ENCODE measurements around the gene NFIX.

Gene NFIX

DNA sequence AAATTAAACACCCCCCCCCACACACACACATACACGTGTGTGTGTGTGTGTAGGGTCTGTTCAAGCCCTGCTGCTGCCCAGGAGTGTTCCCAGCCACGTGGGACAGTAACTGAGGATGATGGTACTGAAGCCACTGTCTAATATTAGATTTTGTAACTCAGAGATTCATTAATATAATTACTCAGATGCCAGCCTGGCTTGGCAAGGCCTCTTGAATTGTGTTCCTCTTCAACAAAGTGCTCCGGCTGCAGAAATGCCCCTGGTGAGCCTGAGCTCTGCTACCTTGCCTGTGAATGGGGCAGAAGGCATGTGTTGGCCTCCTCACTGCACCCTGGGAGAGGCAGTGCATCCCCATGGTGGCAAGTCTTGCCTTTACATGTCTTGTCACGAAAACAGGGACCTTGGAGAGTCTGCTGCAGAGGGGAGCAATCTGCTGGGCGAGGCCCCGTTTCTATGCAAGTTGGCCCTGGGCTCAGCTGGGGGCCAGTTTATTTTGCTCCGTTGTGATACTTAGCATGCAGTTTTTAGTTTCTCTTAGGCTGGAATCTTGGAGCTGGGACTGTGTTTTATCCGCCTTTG lies 44.0 kb downstream of the NFIX start:
- DNase-seq = no peak

DNA sequence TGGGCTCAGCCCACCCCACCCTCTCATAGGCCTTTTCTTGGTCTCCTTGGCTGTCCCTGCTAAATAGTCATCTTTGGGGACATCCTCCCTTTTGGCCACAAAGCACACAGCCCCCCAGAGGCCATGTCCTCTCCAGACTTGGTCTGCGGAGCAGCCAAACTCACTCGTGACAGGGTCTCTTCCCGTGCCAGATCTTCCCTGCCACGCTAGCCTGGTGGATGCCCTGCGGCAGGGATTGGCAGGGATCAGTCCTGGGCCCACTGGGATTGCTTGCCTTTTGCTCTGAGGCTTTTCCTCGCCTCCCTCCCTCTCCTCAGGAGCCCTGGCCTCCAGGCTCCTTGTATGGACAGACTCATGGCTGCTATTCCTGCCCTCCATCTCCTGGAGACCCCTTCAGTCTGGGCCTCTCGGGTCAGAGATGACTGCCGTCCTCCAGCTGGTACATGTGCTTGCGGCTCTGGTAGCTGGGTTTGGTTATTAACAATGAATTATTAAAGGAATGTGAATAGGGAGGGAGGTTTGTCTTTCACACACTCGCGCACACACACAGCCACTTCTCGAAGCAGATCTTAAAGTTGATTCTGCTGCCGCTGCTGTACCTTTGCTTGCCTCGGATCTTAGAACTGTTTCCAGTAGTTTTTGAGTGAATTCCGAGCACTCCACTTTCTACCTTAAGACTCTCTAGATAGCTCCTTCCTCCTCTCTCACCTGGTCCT lies 45.1 kb downstream of the NFIX start:
- no peak for DNase-seq

DNA sequence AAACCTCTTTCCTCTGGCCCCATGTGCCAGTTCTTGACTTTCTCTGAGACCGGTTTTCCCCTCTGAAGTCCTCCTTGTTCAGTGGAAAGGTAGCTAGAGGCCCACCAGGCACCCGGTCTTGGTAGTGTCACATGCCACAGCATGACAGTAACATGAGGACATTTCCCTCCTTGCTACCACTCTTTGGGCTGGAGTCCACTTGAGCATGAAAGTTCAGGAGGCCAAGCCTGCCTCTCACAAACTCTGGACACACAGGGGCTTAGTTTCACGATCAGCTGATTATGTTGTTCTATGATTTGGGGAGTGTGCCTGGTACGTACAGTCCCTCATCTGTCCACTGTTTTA lies 45.6 kb downstream of the NFIX start:
- no peak for DNase-seq

DNA sequence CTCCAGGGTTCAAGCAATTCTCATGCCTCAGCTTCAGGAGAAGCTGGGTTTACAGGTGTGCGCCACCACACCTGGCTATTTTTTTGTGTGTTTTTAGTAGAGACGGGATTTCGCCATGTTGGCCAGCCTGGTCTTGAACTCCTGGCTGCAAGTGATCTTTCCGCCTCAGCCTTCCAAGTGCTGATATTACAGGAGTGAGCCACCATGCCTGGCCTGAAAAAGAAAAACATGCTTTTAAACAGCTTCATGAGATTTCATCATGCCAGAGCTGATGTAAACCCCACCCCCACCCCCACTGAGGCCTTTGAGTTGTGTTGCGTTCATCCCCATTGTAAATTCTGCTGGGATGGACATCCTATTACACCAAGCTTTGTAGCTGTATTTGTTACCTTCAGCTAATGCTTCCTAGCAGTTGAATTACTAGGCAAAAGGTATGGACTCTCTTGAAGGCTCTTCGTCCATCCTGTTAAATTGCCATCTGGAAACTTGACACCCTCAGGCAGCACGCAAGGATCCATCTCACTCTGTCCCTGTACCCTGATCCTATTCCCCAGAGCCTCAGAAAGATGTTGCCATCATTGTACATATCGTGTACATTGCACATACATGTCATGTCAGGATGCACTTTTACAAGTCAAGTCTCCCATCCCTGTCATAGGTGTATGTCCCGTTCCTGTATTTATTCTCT lies 47.3 kb downstream of the NFIX start:
- DNase-seq = no peak

DNA sequence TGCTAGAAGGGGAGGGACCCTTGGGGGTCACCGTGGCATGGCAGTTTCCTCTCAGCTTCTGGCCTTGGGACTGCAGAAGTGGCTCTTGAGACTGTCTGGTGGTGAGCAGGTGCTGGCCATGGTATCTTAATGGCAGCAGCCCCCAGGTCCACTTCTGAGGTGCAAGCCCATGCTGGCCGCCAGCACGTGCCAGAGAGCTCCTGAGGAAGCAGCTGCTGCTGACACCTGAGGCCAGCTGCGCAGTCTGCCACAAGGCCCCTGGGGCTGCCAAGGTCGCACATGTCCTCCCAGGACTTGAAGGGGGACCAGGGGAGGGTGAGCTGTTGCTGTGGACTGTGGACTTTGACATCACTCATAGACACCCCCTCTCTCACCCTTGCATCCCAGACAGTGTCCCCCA lies 48.0 kb downstream of the NFIX start:
- no peak for DNase-seq

DNA sequence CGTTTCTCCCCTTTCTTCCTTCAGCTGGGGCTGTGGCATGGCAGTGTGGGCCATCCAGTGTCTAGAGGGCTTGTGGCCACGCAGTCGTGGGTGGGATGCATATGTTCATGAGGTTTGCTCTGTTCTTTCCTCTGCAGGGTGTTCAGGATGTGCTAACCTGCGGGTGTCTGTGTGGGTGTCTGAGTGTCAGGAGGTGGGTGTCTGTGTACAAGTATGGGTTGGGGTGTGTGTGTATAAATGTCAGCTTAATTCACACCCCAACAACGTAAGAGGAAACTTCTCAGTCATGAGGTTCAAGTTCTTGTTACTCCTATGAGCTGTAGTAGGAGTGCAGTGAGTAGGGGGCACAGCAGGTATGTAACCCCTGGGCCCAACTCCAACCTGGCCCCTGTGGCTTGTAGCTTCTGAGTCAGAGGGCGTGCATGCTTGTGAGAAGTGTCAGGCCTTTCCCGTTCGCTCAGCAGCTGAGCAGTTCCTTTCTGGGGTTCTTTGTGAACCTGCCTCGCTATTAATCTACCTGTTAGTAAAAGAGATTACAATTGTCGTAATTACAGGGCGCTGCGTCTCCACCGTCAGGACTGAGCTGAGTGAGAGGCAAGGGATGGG lies 49.1 kb downstream of the NFIX start:
- peak; percentile 6 for DNase-seq

DNA sequence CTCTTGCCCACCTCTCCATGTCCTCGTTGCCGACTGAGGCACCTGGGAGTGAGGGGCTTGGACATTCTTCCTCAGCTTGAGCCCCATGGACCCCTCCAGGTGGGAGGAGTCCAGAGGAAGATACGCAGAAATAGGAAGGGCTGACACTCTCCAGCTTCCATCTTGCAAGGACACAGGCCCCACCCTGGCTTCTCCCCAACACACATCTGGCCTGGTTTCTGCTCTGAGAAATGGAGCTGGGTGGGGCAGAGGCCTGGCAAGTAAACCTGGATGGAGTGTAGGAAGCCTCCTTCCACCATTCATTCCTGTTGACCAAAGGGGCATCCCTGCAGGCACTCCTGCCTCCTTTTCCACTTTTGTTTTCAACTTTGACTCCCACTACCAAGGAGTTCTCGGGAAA lies 50.5 kb downstream of the NFIX start:
- no peak for DNase-seq

DNA sequence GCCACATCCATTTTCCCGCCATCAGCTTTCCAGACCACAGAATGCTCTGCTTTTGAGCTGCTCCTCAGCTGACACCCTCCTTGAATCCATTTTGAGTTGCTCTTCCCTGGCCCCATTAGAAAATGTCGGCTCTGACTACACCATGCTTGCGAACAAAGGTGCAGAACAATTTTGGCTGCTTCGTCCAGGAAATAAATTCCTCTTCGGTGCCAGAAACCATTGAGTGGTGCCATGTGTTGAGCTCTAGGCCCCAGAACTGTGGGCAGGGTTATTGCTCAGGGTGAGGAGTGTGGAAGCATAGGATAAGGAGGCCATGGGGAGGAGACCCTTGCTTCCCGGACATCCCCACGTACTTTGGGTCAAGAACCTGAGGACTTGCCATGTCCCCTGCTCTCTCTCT lies 52.1 kb downstream of the NFIX start:
- no peak for DNase-seq

DNA sequence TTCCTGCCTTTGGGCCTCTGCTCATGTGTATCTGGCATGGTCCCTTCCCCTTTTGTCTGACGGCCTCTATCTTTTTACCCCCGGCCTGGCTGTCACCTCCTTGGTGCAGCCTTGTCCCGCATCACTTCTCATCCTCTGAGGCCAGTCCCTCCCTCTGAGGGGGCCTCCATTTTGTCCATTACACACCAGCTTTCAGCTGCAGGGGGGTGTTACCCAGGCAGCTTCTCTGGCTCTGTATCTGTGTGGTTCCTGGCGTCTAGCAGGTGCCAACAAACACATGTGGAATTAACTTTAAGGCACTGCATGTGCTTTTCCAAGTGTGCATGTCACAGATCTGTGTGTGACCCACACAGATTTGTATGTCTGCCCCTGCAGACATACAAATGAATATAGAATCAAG lies 55.0 kb downstream of the NFIX start:
- no peak for DNase-seq

DNA sequence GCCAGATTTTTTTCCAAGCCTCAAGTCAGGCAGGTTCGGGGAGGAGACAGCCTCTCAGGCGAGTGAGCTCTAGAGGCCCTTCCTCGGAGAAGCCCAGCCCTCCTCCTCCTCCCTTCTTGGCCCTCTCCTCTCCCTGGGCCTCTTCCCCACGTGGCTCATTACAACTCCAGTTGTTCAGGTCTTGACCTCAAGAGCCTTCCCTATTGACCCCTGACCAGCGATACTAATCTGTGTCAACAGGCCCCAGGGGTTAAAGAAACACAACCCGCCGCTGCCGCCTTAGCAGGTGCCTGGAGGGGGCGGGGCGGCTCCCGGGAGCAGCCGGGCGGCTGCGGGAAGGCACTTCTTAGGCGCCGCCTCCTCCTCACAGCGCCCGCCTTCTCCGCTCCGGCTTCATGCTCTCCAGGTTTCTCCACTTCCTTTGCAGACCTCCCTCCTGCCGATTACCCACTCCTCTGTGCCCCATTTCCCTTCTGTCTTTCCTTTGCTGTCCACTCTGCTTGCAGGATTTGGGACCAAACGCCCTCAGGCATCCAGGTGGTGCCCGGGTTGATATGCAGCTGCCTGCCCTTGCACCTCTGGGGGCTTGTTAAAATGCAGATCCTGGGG lies 56.4 kb downstream of the NFIX start:
- peak; percentile 11 for DNase-seq

DNA sequence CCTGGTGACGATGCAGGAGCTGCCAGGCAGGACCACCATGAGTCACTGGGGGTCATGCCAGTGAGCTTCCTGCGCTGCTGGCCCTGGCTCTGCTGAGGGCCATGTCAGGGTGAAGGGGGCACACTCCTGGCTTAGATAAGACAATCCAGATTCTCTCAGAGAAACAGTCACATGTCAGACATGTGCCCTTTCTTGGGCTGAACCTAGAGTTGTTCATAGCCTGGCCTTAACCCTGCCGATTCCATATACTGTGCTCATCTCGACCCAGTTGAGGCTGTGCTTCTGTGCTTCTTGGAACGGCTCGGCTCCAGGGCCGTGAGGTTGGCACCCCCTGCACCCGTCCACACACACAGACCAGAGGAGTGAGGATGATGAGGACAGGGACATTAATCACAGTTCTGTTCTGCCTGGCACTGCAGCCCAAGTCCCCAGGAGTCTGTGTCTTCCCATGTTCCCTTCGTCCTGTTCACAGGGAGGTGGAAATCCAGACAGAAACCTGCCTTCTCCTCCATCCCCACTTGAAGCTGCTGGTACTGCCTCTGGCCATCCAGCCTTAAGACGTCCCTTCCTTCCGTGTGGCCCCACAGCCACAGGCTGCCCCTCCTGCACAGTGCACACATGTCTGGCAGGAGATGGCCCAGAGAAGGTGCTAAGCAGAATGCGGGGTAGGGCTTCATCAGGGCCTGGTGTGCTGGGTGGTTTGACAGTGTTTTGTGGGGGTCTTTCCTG lies 57.3 kb downstream of the NFIX start:
- DNase-seq = no peak

DNA sequence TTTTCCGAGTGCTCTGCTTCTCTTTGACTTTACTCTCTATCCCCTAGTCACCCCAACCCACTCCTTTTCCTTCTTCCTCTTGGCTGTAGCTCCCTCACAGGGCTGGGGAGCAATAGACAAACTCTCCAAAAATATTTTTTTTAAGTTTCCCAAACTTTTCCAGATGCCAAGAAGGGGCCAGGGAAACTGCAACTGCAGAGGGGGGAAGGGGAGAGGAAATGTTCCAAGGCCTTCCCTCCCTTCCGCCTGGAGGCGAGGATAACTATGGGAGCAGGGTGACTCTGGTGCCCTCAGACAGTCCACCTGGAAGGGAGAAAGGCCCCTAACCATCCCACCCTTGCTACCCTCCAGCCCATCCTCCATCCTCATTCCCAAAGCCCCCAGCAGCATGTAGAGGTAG lies 58.0 kb downstream of the NFIX start:
- no peak for DNase-seq

DNA sequence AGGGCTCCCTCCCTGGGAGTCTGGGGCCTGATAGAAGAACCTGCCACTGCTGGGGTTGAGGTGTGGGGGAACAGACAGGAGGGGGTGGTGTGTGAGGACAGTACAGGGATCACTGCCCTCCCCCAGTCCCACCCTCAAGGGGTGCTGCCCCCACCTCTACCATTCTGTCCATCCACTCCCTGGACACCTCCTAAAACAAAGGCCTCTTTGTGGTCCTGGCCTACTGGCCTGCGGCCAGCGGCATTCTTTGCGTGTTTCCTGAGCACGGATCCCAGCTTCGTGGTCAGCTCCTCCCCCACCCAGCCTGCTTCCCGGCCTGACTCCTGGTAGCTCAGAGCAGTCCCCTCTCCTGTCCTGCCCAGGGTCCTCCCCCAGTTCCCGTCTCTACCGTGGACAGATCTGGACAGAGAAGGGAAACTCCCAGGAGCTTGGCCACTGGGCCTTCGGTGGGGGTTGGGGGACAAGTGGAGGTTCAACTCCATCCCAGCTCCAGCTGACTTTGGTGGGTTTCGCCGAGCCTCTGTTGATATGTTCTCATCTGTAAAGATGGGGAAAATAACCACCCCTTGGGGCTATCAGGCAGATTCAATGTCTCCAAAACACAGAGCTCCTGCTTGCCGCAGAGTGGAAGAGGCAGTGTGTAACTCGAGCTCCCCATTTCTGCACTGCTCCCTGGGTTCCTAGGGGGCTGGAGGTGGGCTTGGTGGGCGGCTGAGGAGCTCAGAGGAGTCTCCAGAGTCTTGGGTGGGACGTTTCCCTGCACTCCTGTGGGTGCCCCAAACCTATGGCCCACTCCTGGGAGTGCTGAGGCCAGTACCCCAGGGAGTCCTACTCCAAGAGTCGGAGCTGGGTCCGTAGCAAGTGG lies 58.7 kb downstream of the NFIX start:
- no peak for DNase-seq

DNA sequence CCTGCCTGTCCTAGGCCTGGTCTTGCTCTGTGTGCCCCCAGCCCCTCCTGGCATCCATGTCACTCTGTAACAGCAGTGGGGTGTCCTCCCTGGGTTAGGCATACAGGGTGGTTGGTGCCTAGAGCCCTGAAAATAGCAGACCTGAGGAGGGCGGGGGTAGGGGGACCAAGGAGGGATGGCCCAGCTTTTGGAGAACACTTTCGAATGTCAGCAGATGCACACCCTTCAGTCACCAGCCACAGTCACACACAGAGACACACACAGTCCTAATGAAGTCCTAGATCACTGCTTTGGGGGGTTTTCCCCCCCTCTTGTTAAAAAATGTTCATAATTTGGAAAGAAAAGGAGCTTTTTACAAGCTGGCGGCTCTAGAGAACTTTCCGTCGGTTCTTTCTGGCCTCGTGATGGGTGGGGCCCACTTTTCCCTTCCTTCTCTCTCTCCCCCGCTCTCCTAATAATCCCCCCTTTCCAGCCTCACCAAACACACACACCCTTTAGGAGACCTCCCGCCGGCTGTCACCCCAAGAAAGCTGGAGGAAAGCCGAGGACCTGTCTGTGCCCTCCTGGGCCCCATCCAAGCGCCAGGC lies 59.4 kb downstream of the NFIX start:
- DNase-seq = no peak

DNA sequence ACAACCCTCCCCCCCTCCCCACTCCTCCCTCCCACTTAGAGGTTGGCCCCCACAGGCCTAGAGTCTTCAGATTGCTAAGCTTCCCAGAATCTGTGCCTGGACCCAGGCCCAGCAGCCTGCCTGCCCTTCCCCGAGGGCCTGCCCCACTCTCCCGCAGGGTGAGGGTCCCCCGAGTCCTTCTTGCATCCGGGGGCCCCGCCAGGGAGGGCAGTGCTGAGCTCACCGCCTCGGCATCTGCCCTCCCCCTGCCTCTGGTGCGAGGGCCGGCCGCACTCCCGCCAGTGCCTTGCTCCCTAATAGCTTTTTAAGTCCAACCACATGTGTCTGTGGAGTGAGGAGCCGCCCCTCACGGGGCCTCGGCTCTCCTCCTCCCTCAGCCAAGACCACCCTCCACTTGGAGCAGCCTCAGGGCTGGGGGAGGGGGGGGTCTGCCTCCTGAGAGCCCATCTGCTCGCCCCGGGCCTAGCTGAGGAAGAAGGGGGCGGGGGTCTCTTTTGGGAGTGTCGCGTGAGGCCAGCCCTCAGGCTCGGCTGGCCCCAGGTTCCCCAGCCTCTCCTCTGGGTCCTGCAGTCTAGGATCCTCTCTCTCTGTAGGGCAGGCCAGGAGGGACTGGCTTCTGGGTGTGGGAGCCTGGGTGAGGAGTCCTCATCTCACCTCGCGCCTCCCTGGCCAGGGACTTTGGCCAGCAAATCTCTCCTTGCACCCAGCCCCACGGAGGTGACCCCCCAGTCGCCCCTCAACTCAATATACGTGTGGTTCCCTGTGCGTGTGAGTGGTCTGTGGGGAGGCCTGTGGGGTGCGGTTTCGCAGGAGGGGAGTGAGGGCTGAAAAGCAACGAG lies 60.2 kb downstream of the NFIX start:
- DNase-seq = no peak

DNA sequence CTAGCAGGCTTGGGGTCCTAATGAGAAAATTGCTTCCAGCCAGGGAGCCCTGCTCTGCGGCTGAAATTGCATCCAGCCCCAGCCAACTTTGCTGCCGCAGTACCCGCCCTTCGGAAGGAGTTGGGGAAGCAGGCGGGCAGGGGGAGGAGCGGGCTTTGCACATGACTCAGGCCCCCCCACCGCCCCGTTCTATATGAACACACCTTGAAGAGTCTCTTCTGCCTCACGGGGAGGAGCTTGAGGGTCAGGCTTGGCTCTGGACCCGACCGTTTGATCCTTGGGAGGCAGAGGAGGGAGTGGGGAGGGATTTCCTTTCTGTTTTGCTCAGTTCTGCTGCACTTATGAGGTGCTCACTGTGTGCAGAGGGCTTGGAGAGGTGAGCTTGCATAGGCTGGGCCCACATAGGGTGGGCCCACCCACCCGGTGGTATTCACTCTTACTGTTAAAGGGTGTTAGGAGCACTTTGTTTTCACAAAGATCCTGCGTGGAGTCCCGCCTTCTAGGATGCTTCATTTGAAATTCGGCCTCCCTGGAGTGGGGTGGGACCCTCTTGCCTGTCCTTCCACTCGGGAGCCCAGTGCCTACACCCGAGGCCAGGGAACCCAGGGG lies 60.9 kb downstream of the NFIX start:
- DNase-seq = no peak

DNA sequence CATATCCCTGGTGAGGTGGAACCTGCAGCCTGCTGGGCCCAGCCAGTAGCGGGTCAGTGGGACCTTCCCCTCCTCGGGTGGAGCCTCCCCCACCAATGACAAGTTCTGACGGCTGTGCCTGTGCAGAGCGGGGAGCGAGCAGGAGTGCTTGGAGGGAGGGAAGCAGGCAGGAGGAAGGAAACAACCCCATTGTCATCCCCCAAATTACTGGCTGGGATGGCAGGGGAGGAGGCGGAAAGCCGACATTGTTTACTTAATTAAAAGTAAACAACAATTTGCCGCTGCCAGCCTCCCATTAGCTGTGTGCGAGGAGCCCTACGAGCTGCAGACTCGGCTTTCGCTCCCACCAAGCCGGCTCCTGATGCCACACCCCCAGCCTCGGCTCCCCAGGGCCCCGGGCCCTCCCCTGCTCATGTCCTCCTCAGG lies 61.9 kb downstream of the NFIX start:
- peak; percentile 47 for DNase-seq

DNA sequence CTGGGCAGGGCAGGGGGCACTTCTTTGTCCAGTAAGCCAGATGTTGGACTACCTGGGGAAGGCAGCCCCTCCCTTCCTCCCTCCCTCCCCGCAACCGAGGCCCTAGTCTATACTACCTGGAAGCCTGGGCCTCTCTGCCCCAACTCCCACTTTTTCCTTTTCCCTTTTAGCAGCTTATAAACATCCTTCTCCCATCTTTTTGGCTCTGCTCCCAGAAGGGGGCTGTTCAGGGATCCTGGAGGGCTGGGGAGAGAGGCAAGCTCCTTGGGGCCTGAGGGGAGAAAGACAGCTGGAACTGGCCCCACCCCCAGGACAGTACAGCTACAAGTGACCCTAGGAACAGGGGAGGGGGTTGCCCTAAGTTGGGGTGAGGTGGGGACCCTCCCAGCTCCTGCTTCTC lies 62.5 kb downstream of the NFIX start:
- no peak for DNase-seq

DNA sequence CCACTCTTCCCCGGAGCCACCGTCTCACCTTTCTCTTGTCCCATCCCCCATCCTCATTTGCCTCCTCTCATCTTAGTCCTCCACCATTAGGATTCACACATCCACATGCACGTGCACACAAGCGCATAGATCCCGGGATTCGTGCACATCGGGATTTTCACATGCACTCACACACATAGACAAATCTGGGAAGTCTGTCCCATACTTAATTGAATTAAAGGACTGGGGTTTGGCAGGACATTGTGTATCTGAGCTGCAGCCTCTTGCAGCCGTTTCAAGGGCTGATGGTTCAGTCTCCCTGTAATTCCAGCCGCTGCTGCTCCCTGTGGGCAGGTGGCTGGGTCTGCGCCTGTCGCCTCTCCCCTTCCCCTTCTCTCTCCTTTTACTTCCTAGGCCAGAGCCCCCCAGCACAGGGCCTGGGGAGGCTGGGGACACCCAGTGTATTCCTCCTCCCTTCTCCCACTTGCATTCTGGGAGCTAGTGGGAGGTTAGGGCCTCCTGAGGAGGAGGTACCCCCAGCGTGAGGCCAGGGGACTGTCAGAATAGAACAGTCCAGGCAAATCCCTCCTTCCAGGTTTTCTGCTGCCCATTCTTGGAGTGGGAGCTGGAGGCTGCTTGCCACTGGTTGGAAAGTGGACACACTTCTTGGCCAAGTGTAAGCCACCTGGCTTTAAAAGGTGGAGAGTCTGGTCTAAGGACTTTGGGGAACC lies 63.8 kb downstream of the NFIX start:
- DNase-seq = no peak
